SK-N-SH treated with all-trans-retinoic acid at 6 μM for 48 hours (cell line): Measurements from ENCODE around the gene IARS1.

ENCODE experiments used
- ARNTL ChIP-seq: fragments of 450-650 bp; formaldehyde crosslinking; IDR thresholded peaks from 2 replicates; pipeline ENCODE4 v1.5.0; 2020; ENCODE audit warnings: low read depth, mild to moderate bottlenecking, moderate library complexity, borderline replicate concordance
- ZNF565 ChIP-seq: fragments of 450-650 bp; formaldehyde crosslinking; conservative IDR thresholded peaks from 2 replicates; pipeline ENCODE4 v1.5.0; 2020; ENCODE audit warnings: low read depth, mild to moderate bottlenecking, moderate library complexity
- TF ChIP-seq, protein P1 (sequence below): fragments of 250-450 bp; sonication (Bioruptor Pico); IDR thresholded peaks from 2 replicates; pipeline ENCODE4 v1.5.0; 2020; ENCODE audit warnings: mild to moderate bottlenecking, moderate library complexity
- TF ChIP-seq, protein P2 (sequence below): fragments of 250-450 bp; sonication (Bioruptor Pico); IDR thresholded peaks from 2 replicates; pipeline ENCODE4 v1.5.1; 2020; ENCODE audit warnings: low read depth, mild to moderate bottlenecking, moderate library complexity

GRCh38 chr9:92332577-92333281 is 39.2 kb upstream of the IARS1 start:
- TF ChIP-seq ARNTL (CRISPR knock-in tag) (no peak), ZNF565 (CRISPR knock-in tag) (no peak)
- TF ChIP-seq, protein P1, sequence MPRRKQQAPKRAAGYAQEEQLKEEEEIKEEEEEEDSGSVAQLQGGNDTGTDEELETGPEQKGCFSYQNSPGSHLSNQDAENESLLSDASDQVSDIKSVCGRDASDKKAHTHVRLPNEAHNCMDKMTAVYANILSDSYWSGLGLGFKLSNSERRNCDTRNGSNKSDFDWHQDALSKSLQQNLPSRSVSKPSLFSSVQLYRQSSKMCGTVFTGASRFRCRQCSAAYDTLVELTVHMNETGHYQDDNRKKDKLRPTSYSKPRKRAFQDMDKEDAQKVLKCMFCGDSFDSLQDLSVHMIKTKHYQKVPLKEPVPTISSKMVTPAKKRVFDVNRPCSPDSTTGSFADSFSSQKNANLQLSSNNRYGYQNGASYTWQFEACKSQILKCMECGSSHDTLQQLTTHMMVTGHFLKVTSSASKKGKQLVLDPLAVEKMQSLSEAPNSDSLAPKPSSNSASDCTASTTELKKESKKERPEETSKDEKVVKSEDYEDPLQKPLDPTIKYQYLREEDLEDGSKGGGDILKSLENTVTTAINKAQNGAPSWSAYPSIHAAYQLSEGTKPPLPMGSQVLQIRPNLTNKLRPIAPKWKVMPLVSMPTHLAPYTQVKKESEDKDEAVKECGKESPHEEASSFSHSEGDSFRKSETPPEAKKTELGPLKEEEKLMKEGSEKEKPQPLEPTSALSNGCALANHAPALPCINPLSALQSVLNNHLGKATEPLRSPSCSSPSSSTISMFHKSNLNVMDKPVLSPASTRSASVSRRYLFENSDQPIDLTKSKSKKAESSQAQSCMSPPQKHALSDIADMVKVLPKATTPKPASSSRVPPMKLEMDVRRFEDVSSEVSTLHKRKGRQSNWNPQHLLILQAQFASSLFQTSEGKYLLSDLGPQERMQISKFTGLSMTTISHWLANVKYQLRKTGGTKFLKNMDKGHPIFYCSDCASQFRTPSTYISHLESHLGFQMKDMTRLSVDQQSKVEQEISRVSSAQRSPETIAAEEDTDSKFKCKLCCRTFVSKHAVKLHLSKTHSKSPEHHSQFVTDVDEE (CRISPR knock-in tag), result peak; percentile 44; the same call in 1 of the 2 replicates
- TF ChIP-seq, protein P2, sequence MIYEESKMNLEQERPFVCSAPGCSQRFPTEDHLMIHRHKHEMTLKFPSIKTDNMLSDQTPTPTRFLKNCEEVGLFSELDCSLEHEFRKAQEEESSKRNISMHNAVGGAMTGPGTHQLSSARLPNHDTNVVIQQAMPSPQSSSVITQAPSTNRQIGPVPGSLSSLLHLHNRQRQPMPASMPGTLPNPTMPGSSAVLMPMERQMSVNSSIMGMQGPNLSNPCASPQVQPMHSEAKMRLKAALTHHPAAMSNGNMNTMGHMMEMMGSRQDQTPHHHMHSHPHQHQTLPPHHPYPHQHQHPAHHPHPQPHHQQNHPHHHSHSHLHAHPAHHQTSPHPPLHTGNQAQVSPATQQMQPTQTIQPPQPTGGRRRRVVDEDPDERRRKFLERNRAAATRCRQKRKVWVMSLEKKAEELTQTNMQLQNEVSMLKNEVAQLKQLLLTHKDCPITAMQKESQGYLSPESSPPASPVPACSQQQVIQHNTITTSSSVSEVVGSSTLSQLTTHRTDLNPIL (CRISPR knock-in tag), result no peak
